GM21528 (cell line): ENCODE data around the gene VWA8.
"Not testable (repeated sequence)": the region's sequence is repeated elsewhere in the genome, so short reads cannot be mapped to it uniquely, and the experiment has no call there.

ENCODE experiments used
- ATAC-seq: cut with Tn5 transposase; IDR thresholded peaks from one replicate; pipeline ENCODE4 v1.9.1; 2021; ENCODE audit warnings: mild to moderate bottlenecking, moderate library complexity; ENCODE audit not compliant: unreplicated experiment, low FRiP score

VWA8 gene

GRCh38 chr13:41812851-41813250, 148.1 kb downstream of the VWA8 start:
- peak; percentile 66 for ATAC-seq

DNA sequence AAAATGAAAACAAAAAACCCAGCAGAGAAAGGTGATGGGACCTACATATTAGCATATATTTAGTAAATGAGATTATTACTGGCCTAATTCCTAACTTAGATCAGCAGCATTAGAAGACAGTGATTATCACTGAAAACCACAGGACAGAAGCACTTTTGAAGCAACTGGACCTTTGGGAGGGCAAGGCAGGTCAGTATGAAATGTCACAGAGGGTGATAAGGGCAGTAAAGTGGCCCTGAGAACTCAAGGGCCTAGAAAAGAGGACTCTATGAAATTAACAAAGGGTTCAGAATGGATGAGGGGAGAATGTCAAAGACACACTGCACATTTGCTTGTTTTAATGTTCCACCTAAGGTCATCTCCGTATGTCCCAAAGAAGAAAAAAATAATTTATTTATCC, 148.7 kb downstream of the VWA8 start:
- no peak for ATAC-seq

GRCh38 chr13:41811588-41812021, 149.3 kb downstream of the VWA8 start:
- peak; percentile 56 for ATAC-seq

GRCh38 chr13:41809962-41810361, 150.9 kb downstream of the VWA8 start:
- ATAC-seq = no peak

- ATAC-seq = not testable (repeated sequence)
These were observed 157.5 kb downstream of the VWA8 start for GRCh38 chr13:41803445-41803735.

GRCh38 chr13:41802684-41803444, 158.0 kb downstream of the VWA8 start:
- no peak for ATAC-seq

DNA sequence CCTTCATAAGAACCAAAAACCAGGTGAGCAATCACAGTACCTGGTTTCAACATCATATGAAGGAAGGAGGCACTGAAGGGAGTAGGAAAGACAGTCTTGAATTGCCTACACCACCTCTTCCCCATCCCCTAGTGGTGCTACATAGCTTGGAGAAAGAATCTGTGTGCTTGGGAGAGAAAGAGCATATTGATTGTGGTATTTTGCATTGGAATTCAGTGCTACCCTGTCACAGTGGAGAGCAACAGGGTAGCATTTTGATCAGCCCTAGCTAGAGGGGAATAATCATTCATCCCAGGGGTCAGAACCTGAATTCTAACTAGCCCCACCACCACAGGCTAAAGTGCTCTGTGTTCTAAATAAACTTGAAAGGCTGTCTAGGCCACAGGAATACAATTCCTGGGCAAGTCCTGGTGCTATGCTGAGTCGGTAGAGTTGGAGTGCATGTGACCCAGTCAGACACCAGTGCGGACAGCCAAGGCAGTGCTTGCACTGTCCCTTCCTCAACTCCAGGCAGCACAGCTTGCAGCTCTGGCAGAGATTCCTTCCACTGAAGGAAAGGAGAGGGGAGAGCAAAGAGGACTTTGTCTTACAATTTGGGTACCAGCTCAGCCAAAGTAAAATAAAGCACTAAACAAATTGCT, 158.7 kb downstream of the VWA8 start:
- no peak for ATAC-seq

DNA sequence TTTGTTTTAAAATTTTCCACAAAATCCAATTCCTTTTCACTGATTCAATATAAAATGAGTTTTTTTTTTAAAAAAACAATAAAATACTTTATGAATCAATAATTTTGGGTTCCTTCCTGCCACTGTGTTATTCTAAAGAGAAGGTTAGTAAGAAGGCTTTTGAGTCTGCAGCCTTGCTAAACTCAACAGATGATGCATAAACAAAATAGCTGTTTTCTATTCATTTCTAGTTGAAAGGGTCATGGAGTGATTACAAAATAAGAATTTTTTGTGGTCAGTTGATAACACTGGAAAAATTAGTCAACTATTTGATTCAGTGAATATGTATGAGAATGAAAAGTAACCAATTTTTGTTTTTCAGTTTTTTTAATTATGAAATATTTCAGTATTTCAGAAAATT, 169.9 kb downstream of the VWA8 start:
- no peak for ATAC-seq

- no peak for ATAC-seq
These were observed 172.4 kb downstream of the VWA8 start for GRCh38 chr13:41788552-41788951.

DNA sequence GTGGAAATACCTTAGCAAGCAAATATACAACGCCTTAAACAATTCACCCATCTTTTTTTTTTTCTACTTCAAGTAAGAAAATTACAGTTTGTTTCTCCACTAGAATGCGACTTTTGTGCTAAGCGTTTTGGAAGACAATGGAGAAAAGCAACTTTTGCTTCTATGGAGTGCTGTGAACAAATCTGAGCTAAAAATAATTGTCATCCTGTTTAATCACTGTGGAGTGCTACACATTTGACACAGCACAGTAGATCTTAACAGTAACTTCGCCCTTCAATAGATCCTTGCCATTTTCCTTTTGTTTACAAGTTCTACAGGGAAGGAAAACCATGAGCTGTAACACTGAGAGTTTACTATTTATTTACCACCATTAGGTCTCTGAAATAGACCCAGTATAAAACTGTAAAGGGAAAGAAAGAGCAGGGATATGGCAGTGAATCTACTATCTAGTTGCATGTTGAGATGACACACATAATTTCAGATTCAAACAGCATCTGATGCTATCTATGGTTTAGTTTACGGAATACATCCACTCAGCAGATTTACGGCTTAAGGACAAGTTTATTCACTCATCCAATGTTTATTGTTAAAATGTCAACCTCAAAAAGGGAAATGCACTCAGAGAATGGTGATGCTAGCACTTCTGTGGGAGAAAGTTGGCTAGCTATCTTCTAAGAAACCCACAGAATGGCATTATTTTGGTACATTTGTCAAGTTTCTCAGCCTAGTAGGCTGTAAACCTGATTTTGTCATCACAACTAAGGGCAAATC, 175.3 kb downstream of the VWA8 start:
- no peak for ATAC-seq

DNA sequence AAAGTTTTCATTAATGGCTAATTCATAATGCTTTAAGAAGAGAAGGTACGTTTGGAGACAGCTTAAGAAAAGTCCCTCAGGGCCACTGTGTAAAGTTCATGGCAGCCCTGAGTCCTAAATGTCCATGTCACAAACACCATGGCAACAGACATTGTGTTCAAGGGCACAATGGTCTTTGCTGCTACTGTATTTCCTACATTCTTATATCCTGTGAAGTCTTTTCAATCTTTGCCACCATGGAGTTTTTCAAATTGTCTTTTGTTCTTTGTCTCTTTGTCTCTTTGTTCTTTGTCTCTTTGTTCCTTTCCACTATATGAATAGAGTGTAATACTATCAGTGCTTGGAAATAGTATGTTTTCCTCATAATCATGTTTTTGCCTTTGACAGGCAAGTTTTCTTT, 178.8 kb downstream of the VWA8 start:
- no peak for ATAC-seq

DNA sequence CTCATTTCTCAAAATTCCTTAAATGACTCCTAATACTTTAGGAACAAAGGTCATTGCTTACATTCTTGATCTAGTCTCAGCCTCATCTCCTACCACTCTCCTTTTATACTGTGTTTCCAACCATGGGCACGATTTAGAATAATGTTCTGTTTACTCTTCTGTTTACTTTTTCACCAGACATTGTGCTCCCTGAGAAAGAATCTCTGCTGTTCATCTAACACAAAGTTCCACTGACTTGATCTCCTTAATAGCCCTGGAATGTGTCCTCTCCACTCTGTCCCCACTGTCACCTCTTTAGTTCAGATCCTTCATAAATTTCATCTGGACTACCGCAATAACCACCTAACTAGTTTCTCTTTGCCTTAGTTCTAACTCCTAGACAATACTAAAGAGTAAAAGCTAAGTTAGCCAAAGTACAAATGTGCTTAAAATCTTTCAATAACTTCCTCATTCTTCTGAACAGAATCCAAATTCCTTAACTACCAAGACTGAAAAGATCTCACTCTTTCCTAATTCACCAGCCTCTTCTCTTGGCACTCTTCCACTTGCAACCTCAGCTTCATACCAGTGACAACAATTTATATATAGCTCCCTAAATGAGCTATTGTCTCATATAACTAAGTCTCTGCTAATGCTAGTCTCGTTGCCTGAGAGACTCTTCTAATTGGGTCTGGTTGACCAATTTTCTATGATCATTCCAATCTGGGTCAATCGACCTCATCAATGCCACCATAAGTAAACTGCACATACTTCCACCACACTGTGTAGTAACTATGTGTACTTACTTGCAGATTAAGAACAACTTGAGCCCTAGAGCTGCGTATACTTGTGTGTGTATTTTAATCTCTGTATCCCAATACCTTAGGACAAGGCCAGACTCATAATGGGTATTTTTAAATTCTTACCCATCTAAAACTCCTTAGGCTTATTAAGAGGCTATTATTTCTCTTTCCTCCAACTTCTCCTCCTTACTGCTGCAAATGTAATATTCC, 179.9 kb downstream of the VWA8 start:
- no peak for ATAC-seq

GRCh38 chr13:41775251-41775650, 185.7 kb downstream of the VWA8 start:
- no peak for ATAC-seq

DNA sequence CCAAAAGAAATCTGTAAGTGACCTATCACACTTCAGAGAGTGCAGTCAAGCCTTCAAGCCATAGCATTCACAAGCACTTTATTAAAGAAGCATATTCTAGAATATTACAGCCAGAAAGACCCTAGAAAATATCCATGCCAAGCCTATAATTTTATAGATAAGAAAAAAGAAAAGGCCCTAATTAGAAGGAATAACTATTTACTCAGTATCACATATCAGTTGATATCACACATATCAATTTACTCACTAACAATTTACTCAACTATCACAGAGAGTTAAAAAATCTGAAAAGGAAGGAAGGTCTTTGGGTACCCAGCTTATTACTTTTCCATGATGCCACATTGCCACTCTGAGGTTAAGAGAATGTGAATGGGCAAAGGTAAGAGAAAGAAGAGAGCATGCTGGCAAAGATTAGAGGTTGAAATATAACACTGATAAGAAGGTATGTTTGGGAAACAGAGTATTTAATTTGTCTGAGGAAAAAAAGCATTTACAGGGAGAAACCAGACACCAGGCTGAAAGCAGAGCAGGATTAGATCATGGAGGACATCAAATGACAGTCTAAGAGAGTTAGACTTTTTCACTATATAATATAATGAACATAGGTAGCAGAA, 186.2 kb downstream of the VWA8 start:
- ATAC-seq = no peak

DNA sequence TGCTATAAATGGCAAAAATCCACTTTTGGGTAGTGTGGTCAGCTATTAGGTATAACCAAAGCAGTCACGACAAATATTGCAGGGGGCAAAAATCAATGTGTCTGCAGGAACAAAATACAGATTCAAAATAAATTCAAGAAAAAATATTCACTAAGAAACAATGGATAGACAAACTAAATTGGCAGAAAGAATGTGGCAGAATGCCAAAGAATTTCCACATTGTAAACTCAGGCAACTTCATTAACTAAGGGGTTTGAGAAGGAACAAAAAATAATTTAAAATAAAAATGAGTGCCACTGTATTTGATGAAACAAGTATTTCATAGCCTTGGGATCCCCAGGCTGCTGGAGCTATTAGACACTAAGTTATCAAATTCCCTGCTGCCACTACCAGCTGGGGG, 193.1 kb downstream of the VWA8 start:
- ATAC-seq = no peak

- no peak for ATAC-seq
These were observed 194.5 kb downstream of the VWA8 start for GRCh38 chr13:41766439-41766838.

DNA sequence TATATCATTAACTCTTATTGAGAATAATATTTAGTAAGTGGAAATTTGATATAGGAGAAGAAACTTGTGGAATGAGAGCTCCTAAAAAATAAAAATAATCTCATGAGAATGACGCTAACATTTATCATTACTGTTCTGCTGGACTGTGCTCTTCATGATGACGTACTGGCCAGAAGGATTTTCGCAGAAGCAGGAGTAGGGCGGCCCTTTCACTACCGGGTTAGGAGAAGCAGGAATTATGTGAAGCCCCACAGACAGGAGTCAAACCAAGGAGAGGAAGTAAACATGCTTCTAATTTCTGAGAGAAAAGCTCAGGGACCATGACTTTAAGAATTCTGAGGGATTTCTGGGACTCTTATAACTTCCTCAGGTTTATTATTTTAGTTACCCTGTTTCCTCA, 195.1 kb downstream of the VWA8 start:
- ATAC-seq = no peak

DNA sequence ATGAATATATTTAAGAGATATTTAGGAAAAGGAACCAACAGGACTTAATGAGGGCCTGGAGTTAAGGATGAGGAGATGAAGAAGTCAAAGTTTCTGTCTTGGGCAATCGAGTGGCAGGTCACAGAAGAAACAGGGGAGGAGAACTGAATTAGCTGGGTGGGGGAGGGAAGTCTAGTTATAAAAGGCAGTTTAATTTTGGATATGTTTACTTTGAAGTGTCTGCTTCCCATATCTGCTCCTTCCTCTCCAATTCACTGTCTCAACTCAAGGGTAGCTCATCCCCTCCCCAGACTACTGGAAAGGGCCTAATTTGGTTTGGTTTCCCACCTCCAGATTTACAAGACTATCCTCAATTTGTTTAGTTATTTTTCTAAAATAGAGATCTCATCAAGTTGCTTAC, 195.9 kb downstream of the VWA8 start:
- no peak for ATAC-seq

DNA sequence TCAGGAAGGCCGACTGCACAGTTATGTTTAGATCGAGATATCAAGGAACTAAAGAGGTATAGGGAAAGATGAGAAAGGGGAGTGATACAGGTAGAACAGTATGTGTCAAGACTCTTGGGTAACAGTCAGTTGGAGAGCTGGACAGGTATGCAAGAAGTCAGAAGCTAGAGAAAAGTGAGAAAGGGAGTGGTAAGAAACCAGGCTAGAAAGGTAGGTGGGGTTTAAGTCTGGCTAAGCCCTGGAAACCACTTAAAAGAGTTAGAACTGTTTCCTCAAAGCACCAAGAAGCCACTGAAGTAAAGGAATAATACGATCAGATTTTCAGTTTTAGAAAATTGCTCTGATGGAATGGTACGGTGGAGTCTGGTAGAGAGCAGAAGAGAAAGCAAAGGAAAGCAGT, 196.4 kb downstream of the VWA8 start:
- no peak for ATAC-seq

DNA sequence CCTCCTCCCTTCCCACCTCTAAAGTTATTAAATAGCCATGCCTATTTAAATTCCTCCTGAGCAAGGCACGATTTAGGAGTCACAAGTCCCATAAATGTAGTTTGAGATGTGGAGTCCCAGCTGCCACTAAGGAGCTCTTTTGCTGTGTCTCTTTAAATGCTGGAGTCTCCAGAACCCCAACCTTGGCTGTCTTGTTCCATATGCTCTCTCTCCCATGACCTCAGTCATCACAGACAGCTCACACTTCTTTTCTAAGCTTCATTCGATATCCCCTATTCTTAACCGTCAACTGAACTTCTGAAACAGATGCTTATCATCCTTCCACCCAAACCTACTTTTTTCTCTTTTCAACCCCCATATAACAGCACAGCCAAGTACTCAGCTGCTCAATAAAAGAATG, 197.1 kb downstream of the VWA8 start:
- ATAC-seq = no peak
